Upper lobe of left lung (tissue), 6 donors: ENCODE results near the gene TSPAN33. TPM values are rescaled to one million over a fixed set of nuclear protein-coding genes. Genes with fewer than 3 reads are reported as not detected.

Source experiments
- ATAC-seq, 2 donors: fragments of 200-7000 bp; cut with Tn5 transposase; one replicate each; pipeline ENCODE4 v1.9.1; 2022; ENCODE audit warnings: mild to moderate bottlenecking in 2 of 2, moderate library complexity in 2 of 2; ENCODE audit not compliant: low FRiP score in 2 of 2
- DNase-seq, 2 donors: peaks; one replicate each; pipeline ENCODE4 v3.0.0-alpha.2; 2019 to 2020
- H3K27ac ChIP-seq, 4 donors: fragments of 200-600 bp; sonication (generic); one replicate each; pipeline ENCODE4 v1.5.1; 2016 to 2019
- H3K27me3 ChIP-seq, 4 donors: fragments of 200-600 bp; sonication (generic); one replicate each; pipeline ENCODE4 v1.5.1; 2017 to 2019
- H3K36me3 ChIP-seq, 4 donors: fragments of 200-600 bp; sonication (generic); one replicate each; pipeline ENCODE4 v1.5.1; 2016 to 2019
- H3K4me1 ChIP-seq, 4 donors: fragments of 200-600 bp; sonication (generic); one replicate each; pipeline ENCODE4 v1.5.1; 2018 to 2019
- H3K4me3 ChIP-seq, 4 donors: fragments of 200-600 bp; sonication (generic); one replicate each; pipeline ENCODE4 v1.5.1; 2017 to 2019; ENCODE audit warnings: mild to moderate bottlenecking in 2 of 4, moderate library complexity in 1 of 4
- H3K9me3 ChIP-seq, 4 donors: fragments of 200-600 bp; sonication (generic); one replicate each; pipeline ENCODE4 v1.5.1; 2018 to 2019
- CTCF ChIP-seq, 6 experiments: fragments of 450-650 bp in 4 of 6; fragments of 200-600 bp in 2 of 6; sonication (generic) in 2 of 6; IDR thresholded peaks; one replicate each; pipeline ENCODE4 v1.5.1; 2016 to 2019; ENCODE audit warnings: antibody characterized with exemption in 6 of 6
- EP300 ChIP-seq, 4 donors: sonication (generic); formaldehyde crosslinking; IDR thresholded peaks; one replicate each; pipeline ENCODE4 v1.5.1; 2017; ENCODE audit warnings: antibody characterized with exemption in 4 of 4, control low read depth in 2 of 4
- POLR2A ChIP-seq, 4 donors: fragments of 450-650 bp; IDR thresholded peaks; one replicate each; pipeline ENCODE4 v1.5.1; 2016 to 2017; ENCODE audit warnings: antibody characterized with exemption in 4 of 4, mild to moderate bottlenecking in 2 of 4
- POLR2AphosphoS5 ChIP-seq, 2 donors: sonication (generic); formaldehyde crosslinking; IDR thresholded peaks; one replicate each; pipeline ENCODE4 v1.5.1; 2017; ENCODE audit warnings: antibody characterized with exemption in 2 of 2
- WGBS, 2 donors: methylation state at CpG; one replicate each; pipeline ENCODE4 v1.1.5; 2017 to 2018; 5-methylcytosine and 5-hydroxymethylcytosine counted together
- total RNA-seq, 6 donors: library from RNA; depleted of rRNA in 4 of 6; stranded (reverse); fragments of >200 nt in 4 of 6; gene quantifications; one replicate each; pipeline versions ENCODE4 v1.1.0 to v1.2.1, GENCODE V29; 2016 to 2021
- donor health status: DM: no; HTN: no; CAD: no; lungs with moderate emphysema.
- donor health status: DM: no; HTN: yes; CAD: no; lungs with severe emphysema.

Gene TSPAN33
- total RNA-seq, 6 donors from 2014 or later, result 1.2 to 10.1 (median 4.0) TPM

GRCh38 chr7:129163875-129164544, 19.5 kb downstream of the TSPAN33 start:
- ATAC-seq (peak in 1 of 2 donors; percentile 65), DNase-seq (no peak)
- Histone ChIP-seq H3K27ac (no peak overlapping the region), H3K9me3 (no peaks in the 10 kb centered on the region), H3K4me3 (no peak overlapping the region), H3K27me3 (peaks cover 0 to 14% (median 1%) of the 10 kb centered on the region in 4 donors), H3K4me1 (peaks cover 2 to 5% (median 3%) of the 10 kb centered on the region in 4 donors), H3K36me3 (no peaks in the 10 kb centered on the region)
- TF ChIP-seq CTCF (IDR thresholded peaks at IDR 0.05), result peak; percentile 49 to 67 (median 58)
- no peak for TF ChIP-seq EP300 (IDR thresholded peaks at IDR 0.05)
- WGBS, 2 donors, result 48 to 63% methylated on average over 8 to 11 of the region's 11 CpGs

GRCh38 chr7:129166745-129167144, 22.2 kb downstream of the TSPAN33 start:
- Histone ChIP-seq H3K4me3 (no peak overlapping the region), H3K27ac (no peak overlapping the region), H3K4me1 (peaks cover 11 to 15% (median 12%) of the 10 kb centered on the region in 4 donors), H3K36me3 (no peaks in the 10 kb centered on the region), H3K27me3 (peaks cover 0 to 17% (median 3%) of the 10 kb centered on the region in 4 donors), H3K9me3 (no peaks in the 10 kb centered on the region)
- DNase-seq (no peak), ATAC-seq (no peak)
- TF ChIP-seq POLR2A (IDR thresholded peaks at IDR 0.05), result no peak
- TF ChIP-seq CTCF (IDR thresholded peaks at IDR 0.05), result no peak
- no peak for TF ChIP-seq EP300 (IDR thresholded peaks at IDR 0.05)
- TF ChIP-seq POLR2AphosphoS5 (IDR thresholded peaks at IDR 0.05), result no peak
- 73 to 87% methylated on average over 4 of the region's 4 CpGs for WGBS, 2 donors

GRCh38 chr7:129167817-129168216, 23.3 kb downstream of the TSPAN33 start:
- TF ChIP-seq POLR2AphosphoS5 (IDR thresholded peaks at IDR 0.05) (no peak), POLR2A (IDR thresholded peaks at IDR 0.05) (no peak), CTCF (IDR thresholded peaks at IDR 0.05) (no peak), EP300 (IDR thresholded peaks at IDR 0.05) (no peak)
- Histone ChIP-seq H3K4me1 (peaks cover 11 to 15% (median 12%) of the 10 kb centered on the region in 4 donors), H3K36me3 (no peaks in the 10 kb centered on the region), H3K9me3 (no peaks in the 10 kb centered on the region), H3K27me3 (peaks cover 0 to 14% (median 3%) of the 10 kb centered on the region in 4 donors), H3K27ac (no peak overlapping the region), H3K4me3 (no peak overlapping the region)
- 78 to 93% methylated on average over 3 to 4 of the region's 4 CpGs for WGBS, 2 donors
- ATAC-seq, result no peak
- no peak for DNase-seq

- no peak for ATAC-seq
- no peaks in the 10 kb centered on the region for H3K36me3 ChIP-seq
- H3K4me3 ChIP-seq, result peak overlapping the region in 3 of 4 donors; percentile 32 to 50 (median 49)
- peaks cover 0 to 14% (median 3%) of the 10 kb centered on the region in 4 donors for H3K27me3 ChIP-seq
- TF ChIP-seq POLR2A (IDR thresholded peaks at IDR 0.05) (no peak), EP300 (IDR thresholded peaks at IDR 0.05) (no peak), CTCF (IDR thresholded peaks at IDR 0.05) (no peak), POLR2AphosphoS5 (IDR thresholded peaks at IDR 0.05) (no peak)
- no peaks in the 10 kb centered on the region for H3K9me3 ChIP-seq
- no peak for DNase-seq
- peaks cover 11 to 15% (median 12%) of the 10 kb centered on the region in 4 donors for H3K4me1 ChIP-seq
- no peak overlapping the region for H3K27ac ChIP-seq
- 45 to 48% methylated on average over 19 to 20 of the region's 20 CpGs for WGBS, 2 donors
Observed at GRCh38 chr7:129168231-129169021, 23.9 kb downstream of the TSPAN33 start.
